DMS79 treated with DMSO at 0.1 percent for 48 hours (cell line): ENCODE measurements around the gene TNRC18.
A peak's percentile ranks its signal among the peaks of the same experiment; 100 is the strongest.

ENCODE experiments used
- DNase-seq: peaks from one replicate; lab custom pipeline; 2025; lab: John Stamatoyannopoulos, UW

TNRC18 gene

GRCh38 chr7:5450549-5451327 is 27.1 kb upstream of the TNRC18 start:
- no peak for DNase-seq

DNA sequence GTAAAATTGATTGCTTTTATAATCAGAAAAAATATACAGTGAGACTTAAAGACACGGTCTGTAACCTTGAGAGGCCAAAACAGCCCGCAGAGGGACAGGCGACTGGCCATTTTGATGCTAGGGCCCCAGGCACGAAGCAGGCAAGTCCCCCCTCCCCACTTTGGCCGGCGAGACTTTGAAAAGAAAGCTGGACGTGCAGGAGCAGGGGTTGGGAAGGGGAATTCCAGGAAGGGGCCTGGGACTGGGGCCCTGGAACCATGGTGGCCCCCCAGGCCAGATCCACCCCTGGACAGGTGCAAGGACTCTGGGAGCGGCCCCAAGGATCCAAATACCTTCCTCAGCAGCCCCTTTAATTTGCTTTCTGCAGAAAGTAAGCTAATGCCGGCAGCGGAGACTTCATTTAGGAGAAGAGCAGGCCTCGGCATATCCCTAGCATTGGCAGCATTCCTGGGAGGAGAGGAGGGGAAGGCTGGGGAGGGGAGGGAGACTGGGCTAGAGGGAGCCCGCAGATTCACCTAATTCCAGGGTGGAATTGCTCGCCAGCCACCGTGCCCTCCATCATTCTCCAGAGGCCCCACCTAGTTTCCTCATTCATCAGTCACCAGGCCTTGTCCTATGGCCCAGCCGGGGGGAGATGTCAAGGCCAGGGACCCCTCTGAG is 24.9 kb upstream of the TNRC18 start:
- DNase-seq = no peak

DNA sequence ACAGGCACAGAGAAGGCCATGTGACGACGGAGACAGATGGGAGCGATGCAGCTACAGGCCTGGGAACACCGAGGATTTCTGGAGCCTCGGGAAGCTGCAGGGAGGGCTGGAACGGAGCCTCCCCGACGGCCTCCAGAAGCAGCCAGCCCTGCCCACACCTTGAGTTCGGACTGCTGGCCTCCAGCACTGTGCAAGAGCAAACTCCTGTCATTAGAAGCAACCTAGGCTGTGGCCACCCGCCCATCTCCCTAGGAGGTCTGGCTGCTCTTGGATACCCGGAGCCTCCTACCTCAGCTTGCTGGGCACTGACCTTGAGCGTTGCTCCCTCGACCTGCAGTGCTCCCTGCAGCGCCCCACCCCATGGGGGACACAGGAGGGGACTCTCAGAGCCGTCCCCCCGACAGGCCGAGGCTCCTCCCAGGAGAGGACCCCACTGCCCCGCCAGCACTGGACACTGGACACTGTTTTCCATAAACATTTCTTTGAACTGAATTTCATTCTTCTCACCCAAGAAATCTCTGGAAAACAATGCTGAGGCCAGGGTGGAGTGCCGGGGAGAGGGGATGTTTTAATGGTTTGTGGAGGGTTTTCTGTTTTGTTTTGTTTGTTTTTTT is 22.5 kb upstream of the TNRC18 start:
- no peak for DNase-seq

GRCh38 chr7:5443678-5444077 is 20.0 kb upstream of the TNRC18 start:
- DNase-seq = no peak

DNA sequence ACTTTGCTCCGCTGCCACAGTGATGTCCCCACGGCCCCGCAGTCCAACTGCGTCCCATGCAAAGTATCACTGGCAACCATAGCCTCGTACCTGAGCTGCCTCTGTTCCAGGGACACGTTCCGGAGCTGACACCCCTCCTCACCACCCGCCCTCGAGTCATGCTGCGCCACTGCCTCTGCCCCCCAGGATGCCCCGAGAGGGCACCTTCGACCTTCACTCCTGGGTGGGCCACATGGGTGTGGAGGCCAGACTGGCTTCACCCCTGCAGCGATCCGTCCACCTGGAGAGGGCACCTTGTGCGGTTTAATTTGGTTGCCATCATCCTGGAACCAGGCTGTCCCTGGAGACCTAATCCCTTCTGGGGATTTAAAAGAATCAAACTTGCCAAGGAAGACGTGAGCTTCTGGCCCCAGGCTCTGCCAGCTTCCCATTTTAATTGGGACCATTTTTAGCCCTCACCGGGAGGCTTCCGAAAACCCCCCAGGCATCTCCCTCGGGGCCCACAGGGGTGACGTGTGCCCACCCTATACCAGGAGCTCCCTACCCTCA is 19.2 kb upstream of the TNRC18 start:
- no peak for DNase-seq

- DNase-seq = no peak
Observed at GRCh38 chr7:5441840-5442503, 18.3 kb upstream of the TNRC18 start.

DNA sequence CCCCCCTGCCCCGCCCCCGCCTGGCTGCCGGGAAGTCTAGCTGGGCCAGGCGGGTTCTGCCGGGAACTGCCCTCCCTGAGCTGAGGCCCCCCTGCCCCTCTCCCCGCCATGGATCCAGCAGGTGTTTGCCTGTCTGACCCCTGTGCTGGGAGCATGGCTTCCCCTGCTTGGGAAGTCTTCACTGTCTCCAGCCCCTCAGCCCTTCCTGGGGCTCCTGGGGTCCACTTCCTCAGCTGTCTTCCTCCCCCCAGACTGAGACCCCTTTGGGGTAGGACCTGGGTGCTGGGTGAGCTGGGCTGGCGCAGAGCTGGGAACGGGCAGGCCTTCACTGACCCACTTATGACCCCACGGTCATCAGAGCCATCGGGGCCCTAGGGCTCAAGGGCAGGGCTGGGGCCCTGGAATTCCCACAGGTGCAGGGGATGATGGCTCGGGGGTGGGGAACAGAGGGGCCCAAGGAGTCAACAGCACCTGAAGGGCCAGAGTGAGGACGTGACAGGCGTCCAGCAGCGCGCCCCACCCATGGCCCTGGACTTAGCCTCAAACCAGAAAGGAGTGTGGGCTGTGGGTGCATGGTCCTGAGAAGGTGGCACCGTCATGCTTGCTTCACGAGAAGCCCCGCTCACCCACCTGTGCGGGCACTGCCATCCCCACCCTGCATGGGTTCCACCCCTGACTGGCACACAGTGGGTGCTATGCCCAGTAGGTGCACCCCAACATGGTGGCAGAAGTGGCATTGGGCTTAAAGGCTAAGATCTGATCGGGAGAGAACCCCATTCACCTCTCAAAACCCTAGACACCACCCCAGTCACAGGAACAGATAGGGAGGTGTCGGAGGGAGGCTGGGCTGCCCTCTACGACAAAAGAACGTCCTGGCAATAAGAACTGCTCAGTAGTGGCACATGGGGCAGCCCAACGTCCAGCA is 16.2 kb upstream of the TNRC18 start:
- DNase-seq = no peak

DNA sequence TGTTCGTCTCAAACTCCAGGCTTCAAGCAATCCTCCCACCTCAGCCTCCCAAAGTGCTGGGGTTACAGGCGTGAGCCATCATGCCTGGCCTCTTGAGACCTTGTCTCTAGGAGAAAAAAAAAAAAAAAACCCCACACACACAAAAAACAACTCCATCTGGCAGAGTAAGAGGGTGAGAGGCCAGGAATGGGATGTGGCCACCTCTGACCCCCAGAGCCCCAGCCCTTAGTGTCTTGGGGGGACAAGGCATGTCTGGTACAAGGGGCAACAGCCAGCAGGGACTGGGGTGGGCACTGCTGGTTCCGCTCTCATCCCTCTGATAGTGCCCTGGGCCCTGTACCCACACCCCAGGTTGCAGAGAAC is 15.6 kb upstream of the TNRC18 start:
- no peak for DNase-seq

- no peak for DNase-seq
Observed at GRCh38 chr7:5437987-5438386, 14.4 kb upstream of the TNRC18 start.

DNA sequence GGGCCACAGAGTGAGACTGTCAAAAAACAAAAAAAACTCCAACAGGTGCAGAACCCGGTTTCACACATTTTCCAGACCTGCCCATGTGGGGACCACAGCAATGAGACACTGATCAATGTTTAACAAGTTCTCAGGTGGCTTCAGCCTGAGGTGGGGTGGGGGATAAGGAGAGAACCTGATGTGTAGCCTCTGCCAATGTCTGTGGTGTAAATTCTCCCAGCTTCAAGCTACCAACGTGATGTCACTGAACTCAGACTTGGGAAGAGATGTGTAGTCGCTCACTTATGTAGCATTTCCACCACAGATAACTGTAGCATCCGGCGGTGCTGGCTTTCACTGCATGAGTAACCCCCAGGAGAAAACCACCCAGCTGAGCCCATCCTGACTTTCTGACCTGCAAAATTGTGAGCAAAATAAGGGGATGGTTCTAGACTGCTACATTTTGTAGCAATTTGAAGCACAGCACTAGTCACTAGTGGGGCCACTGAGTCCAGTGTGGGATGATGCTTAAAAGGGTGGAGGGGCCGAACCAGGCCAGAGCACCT is 13.8 kb upstream of the TNRC18 start:
- no peak for DNase-seq

GRCh38 chr7:5436003-5436678 is 12.5 kb upstream of the TNRC18 start:
- DNase-seq = no peak

DNA sequence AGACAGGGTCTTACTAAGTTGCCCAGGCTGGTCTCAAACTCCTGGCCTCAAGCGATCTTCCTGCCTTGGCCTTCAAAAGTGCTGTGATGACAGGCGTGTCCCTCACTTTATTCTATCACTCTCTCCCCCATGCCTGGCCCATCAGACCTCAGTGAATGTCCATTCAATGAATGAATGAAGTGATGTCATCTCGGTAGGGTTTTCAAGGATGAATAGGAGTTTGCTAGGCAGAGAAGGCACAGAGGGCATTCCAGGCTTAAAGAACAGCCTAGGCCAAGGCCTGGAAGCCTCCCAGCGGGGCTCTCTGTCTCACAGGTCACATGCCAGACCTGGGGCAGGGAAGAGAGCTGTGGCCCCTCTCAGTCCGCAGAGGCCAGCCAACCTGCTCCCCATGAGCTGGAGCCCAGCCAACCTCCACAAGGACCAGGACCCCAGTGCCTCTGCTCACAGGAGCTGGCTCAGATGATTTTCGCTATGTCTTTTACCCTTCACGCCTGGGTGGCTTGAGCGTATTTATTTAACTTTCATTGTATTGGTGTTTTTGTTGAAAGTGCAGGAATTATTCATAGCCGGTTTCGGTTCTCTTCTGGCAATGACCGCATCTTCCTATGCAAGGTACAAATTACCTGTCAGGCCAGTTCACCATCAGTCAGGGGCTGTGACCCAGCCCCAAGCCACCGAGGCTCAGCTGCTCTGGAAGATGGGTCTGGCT is 11.8 kb upstream of the TNRC18 start:
- no peak for DNase-seq

- DNase-seq = no peak
Observed at GRCh38 chr7:5433181-5433580, 9.5 kb upstream of the TNRC18 start.

DNA sequence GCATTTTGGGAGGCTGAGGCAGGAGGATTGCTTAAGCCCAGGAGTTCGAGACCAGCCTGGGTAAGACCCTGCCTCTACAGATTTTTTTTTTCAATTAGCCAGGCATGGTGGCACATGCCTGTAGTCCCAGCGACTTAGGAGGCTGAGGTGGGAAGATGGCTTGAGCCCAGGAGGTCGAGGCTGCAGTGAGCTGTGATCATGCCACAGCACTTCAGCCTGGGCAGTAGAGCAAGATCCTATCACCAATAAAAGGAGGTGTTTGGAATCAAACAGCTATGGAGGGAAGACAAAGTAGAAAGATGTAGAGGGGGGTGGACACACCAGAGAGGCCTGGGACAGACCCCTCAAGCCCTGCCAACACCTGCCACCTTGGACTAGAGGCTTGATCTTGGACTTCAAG is 9.1 kb upstream of the TNRC18 start:
- no peak for DNase-seq

DNA sequence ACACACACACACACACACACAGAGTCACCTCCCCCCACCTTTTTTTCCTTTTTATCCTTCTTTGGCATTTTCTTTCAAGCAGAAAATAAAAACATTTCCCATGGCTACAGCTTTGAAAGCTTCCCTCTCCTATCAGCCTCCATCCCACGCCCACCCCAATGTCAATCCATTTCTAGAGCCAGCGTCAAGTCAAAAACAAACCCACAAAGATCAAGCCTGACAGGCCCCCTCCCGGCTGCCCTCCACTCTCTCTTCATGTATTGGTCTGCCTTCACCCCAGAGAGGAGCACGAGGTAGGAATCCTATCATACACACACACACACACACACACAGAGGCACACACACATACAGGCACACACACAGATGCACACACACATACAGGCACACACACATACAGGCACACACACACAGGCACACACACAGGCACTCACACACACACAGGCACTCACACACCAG is 8.0 kb upstream of the TNRC18 start:
- DNase-seq = no peak

GRCh38 chr7:5430612-5430947 is 6.9 kb upstream of the TNRC18 start:
- no peak for DNase-seq

- peak; percentile 54 for DNase-seq
Observed at GRCh38 chr7:5429857-5430611, 6.4 kb upstream of the TNRC18 start.

DNA sequence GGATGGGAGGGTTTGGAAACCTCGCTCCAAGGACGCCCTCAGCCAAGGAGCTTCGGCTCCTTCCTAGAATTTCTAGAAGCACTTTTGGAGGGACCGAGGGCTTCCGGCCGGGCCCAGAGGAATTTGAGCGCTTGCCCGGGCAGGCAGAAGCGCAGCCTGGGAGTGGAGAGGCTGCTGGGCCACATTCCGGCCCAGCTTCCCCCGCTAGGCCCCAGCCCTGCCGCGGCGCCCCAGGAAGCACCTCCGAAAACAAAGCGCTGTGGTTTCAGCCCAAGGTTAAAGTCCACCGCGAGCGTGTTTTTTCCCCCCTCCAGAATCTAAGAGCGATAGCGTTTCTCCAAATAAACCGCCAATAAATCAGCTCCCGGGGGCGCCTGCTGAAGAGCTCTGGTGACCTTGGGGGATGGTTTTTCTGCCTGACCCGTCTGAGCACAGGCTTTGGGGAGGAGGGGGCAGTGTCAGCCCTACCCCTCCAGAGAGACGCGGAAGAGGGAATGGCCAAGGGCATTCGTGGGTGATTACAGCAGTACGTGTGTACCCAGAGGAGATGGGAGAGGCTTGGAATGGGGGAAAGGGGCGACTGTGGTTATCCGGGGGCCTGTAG is 5.7 kb upstream of the TNRC18 start:
- DNase-seq = peak; percentile 44
